Jurkat, Clone E6-1 (cell line): ENCODE data around the gene CDK11A.
A peak's percentile ranks its signal among the peaks of the same experiment; 100 is the strongest.
"Not testable (repeated sequence)": the region's sequence is repeated elsewhere in the genome, so short reads cannot be mapped to it uniquely, and the experiment has no call there.

ENCODE experiments used
- DNase-seq: peaks from one replicate; pipeline ENCODE4 v3.0.0-alpha.2; 2011; ENCODE audit warnings: low read depth, low spot score
- H3K4me3 ChIP-seq: 2 replicates; pipeline ENCODE4 v1.5.1; 2011; ENCODE audit warnings: mild to moderate bottlenecking, low read length, control low read depth, moderate library complexity

CDK11A gene

GRCh38 chr1:1755852-1756251 lies 31.7 kb upstream of the CDK11A start:
- DNase-seq = no peak
- H3K4me3 ChIP-seq = no peak overlapping the region

- no peak for DNase-seq
- no peak overlapping the region for H3K4me3 ChIP-seq
These were observed 31.3 kb upstream of the CDK11A start for GRCh38 chr1:1755426-1755825.

GRCh38 chr1:1754051-1754815 lies 30.1 kb upstream of the CDK11A start:
- no peak for DNase-seq

GRCh38 chr1:1753607-1754005 lies 29.4 kb upstream of the CDK11A start:
- DNase-seq = no peak
- H3K4me3 ChIP-seq = no peak overlapping the region

More at GRCh38 chr1:1754051-1754815, 30.1 kb upstream of the CDK11A start:
- H3K4me3 ChIP-seq = no peak overlapping the region

DNA sequence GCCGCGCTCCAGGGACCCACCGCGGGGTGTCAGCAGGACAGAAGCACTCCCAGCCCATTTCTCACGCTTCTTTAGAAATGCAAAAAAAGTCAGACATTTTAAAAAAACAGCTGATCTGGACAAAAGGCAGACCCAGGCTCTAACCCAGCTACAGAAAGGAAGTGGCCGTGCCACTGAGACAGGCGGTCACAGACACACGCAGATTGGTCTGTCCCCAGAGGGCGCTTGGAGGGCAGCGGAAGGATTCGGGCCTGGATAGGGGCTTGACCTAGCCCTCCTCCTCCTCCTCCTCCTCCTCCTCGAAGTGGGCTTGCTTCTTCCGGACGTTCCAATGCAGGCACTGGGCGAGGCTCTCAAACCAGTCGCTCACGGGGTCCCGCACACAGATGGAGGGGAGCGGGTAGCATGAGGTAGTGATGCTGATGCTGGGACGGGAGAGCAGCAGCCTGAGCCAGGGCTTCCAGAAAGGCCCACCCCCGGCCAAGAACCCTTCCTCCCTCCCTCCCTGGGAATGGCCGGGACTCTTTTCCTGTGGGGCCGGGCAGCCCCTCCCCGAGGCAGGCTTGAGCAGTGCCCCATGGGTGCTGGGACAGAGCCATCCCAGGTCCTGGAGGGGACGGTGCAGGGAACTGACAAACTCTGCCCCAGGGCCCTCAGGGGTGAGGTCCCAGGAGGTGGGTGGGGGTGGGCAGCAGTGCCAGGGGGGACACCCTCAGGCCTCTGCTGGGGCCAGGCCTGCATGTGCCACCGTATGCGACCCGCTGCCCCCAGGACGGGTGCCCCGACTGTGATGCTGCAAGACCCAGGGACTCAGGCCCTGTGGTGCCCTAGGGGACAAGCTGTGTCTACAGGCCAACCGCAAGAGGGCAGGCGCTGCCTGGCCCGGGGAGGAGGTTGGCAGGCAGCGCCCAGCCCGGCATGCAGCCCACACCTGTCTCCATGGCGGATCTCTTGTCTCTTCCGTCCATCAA lies 28.8 kb upstream of the CDK11A start:
- DNase-seq = no peak

GRCh38 chr1:1752190-1752589 lies 28.0 kb upstream of the CDK11A start:
- DNase-seq = no peak
- no peak overlapping the region for H3K4me3 ChIP-seq

More for the DNA sequence above, 28.8 kb upstream of the CDK11A start:
- H3K4me3 ChIP-seq = no peak overlapping the region

GRCh38 chr1:1749941-1750340 lies 25.8 kb upstream of the CDK11A start:
- not testable (repeated sequence) for DNase-seq, H3K4me3 ChIP-seq

DNA sequence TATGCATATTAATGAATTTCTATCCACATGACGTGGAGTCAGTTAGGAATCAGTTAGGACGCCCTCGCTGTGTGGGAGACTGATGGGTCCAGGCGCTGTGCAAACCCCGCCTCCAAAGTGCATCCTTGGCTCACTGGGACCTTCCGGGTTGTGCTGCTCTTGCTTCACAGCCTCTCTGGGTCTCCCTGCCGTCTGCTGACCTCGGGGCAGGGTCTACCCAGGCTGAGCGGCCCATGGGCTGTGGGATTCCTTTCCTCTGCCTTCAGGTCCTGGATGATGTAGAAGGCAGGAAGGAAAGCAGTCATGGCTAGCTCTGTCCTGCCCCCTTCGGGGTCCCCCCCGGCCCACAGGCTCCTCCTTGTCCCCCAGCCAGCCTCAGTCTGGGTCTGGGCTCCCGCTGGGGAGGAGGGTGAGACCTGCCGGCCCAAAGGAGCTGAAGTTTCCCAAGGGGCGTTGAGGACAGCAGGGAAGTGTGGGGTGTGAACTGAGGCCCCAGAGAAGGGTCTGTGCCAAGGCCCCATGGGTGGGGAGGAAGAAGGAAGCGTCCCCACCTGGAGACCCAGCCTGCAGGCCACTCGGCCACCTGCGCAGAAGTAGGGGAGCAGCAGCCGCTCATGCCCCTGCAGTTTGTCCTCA lies 24.6 kb upstream of the CDK11A start:
- H3K4me3 ChIP-seq = no peak overlapping the region
- no peak for DNase-seq

DNA sequence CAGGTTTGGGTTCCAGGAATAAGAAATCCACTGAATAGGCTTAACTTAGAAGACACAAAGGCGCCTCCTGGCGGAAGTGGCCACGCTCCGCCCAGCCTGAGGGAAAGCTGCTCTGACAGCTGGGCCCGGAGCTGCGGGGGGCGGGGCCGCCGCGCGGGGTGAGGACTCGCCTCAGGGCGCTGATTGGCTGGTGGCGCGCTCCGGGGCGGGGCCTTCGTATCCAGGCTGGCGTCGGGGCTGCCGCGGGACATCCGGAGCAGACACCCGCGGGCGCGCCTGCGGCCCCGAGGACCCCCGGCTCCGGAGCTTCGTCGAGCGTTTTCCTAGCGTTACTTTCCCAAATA lies 22.4 kb upstream of the CDK11A start:
- H3K4me3 ChIP-seq, DNase-seq: not testable (repeated sequence)

DNA sequence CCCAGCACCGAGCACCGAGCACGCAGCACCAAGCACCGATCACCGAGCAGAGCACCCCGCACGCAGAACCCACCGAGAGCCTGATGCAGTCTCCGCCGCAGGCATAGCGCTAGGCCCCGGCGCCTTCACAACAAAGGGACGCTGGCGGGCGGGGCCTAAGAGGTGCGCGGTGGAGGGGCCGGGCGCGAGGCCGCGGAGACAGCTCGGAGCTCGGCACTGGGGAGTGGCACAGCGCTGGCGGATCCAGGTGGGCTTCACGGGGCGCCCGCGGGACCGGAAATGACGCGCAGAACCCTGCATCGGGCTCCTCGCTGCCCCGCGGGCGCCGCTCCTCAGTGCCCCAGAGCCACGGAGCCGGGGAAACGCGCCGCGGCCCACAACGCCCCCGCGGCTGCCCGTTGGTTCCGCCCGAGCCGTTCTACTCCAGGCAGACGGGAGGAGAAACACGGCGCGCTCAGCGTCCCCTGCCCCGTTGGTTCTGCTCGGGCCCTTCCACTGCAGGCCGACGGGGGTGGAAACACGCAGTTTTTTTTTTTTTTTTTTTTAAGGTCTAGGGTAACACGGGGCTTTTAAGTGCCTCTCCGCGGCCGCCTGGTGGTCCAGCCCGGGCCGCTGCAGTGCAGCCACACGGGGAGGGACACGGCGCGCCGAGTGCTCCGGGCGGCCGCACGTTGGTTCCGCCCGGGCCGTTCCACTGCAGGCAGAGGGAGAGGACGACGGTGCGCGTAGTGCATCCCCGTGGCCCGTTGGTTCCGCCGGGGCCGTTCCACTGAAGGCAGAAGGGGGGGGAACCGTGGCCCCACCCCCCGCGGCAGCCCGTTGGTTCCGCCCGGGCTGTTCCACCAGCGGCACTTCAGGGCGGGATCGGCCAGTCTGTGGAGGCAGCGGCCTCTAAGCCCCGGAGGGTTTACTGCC lies 21.8 kb upstream of the CDK11A start:
- peak overlapping the region; percentile 40 for H3K4me3 ChIP-seq
- peak; percentile 32 for DNase-seq

DNA sequence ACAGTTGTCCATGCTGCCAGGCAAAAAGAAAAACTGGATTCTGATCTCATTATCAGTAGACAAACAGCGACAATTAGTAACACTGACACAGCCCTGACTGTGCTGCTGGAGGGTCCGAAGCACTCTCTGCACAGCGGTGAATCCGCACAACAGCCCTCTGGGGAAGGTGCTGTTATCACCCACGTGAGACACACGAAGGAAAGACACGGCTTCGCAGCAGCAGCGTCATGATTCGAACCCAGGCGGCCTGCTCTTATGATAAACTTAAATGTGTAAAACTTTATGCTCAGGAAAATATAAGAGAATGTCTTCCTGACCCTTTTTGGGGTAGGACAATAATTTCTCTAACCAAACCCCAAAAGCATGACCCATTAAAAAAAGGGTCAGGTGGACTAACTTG lies 18.4 kb upstream of the CDK11A start:
- DNase-seq, H3K4me3 ChIP-seq: not testable (repeated sequence)

- H3K4me3 ChIP-seq, DNase-seq: not testable (repeated sequence)
These were observed 16.9 kb upstream of the CDK11A start for GRCh38 chr1:1741013-1741412.

DNA sequence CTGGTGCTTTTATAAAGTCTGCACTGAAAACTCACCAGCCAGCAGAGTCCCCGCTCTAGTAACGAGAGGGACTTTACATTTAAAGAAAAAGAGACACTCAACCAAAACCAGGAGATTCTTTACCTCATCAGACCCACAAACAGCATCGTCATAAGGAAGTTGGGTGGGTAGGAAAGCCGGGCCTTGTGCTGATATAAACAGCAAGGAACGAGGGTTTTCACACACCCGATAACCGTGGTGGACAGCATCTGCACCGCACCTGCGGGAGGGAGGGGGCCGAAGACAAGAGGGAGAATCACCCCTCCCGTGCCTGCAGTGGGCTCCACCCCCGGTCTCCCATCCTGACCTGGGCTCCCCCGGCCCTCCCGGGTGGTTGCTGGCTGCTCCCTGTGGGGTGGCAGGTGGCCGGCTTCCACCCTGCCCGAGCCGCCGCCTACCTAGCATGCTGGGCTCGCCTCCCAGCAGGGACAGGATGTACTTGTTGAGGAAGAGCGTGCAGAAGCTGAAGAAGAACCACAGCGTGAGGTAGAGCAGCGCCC lies 14.7 kb upstream of the CDK11A start:
- DNase-seq, H3K4me3 ChIP-seq: not testable (repeated sequence)

GRCh38 chr1:1737675-1738590 lies 13.8 kb upstream of the CDK11A start:
- H3K4me3 ChIP-seq, DNase-seq: not testable (repeated sequence)

DNA sequence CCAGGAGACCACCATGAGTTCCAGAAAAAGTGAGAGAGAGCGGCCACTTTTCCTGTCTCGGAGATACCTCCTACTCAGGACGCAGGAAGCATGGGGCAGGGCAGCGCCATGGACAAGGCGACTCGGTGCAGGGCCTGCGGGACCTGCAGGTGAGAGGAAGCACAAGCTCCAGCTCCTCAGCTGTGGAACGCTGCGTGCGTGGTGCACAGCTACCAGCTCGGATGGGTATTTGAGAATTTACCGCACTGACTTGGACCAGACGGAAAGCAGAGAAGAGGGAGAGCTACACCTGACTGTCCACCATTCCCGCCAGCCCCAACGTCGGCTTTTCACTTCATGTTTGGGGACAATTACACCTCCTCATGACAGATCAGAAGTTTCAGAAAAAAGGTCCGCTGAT lies 8.2 kb upstream of the CDK11A start:
- H3K4me3 ChIP-seq = no peak overlapping the region
- DNase-seq = no peak

DNA sequence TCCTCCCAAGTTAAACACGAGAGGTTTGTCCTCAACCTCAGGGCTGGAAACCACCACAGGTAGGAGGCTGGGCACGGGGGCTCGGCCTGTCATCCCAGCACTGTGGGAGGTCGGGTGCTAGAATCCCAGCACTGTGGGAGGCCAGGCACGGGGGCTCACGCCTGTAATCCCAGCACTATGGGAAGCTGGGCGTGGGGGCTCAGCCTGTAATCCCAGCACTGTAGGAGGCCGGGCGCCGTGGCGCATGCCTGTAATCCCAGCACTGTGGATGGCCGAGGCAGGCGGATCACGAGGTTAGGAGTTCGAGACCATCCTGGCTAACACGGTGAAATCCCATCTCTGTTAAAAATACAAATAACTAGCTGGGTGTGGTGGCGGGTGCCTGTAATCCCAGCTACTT lies 6.7 kb upstream of the CDK11A start:
- DNase-seq = no peak
- H3K4me3 ChIP-seq = no peak overlapping the region

DNA sequence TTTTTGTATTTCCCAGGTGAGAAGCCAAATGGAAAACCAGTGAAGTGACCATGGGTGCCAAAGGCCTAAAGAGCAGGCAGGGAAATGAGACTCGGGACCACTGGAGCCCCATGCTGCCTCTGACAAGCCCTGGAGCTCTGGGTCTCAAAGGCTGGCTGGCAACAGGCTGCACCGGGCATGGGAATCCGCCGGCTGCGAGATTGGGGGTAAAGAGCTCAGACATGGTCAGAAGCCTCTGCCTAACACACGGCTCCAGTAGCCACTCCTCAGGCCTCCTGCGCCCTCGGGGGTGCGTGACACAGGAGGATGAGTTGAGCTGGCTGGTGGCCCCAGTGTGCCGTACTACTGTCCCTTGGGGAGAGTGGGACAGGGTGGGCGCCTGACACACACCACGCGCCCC lies 6.1 kb upstream of the CDK11A start:
- DNase-seq, H3K4me3 ChIP-seq: not testable (repeated sequence)
